ENCODE results near the gene CD276. TPM values are rescaled to one million over a fixed set of nuclear protein-coding genes. Genes with fewer than 3 reads are reported as not detected.

The CD276 gene
- total and polyA plus RNA-seq, 12 donors = 53.4 to 147 (median 84.1) TPM

DNA sequence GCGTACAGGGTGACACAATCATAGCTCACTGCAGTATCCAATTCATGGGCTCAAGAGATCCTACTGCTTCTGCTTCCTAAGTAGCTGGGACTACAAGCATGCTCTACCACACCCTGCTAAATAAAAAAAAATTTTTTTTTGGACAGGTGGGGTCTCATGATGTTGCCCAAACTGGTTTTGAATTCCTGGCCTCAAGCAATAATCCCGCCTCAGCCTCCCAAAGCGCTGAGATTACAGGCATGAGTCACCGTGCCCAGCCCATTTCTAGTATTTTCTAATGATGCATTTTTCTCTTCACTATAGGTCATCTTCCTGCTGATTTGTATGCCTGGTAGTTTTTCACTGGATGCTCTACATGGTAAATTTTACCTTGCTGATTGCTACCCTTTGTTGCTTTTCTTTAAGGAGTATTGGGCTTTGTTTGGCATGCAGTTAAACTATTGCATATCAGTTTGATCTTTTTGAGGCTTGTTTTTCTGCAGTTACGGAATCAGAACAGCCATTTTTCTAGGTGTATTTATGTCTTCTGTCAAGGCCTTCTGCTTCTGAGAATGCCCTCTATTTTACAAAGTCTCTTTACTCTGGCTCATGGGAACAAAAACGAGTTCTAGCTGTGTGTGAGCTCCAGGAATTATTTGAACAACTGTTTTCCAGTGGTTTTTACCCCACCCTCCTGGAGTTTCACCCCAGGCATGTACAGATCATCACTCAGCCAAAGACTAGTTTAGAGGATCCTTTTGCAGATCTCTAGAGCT, 36.7 kb upstream of the CD276 start:
- no peaks in the 10 kb centered on the region for H3K9me3 ChIP-seq (replicated peaks in 1 of 3)
- H3K4me3 ChIP-seq = no peak overlapping the region
- no peak for TF ChIP-seq POLR2A (IDR thresholded peaks at IDR 0.05)
- TF ChIP-seq, protein P1, sequence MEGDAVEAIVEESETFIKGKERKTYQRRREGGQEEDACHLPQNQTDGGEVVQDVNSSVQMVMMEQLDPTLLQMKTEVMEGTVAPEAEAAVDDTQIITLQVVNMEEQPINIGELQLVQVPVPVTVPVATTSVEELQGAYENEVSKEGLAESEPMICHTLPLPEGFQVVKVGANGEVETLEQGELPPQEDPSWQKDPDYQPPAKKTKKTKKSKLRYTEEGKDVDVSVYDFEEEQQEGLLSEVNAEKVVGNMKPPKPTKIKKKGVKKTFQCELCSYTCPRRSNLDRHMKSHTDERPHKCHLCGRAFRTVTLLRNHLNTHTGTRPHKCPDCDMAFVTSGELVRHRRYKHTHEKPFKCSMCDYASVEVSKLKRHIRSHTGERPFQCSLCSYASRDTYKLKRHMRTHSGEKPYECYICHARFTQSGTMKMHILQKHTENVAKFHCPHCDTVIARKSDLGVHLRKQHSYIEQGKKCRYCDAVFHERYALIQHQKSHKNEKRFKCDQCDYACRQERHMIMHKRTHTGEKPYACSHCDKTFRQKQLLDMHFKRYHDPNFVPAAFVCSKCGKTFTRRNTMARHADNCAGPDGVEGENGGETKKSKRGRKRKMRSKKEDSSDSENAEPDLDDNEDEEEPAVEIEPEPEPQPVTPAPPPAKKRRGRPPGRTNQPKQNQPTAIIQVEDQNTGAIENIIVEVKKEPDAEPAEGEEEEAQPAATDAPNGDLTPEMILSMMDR (IDR thresholded peaks at IDR 0.05) = no peak
- H3K27ac ChIP-seq = no peak overlapping the region
- H3K4me1 ChIP-seq (replicated peaks in 1 of 2) = no peaks in the 10 kb centered on the region
- no peak for DNase-seq
- WGBS, 4 donors = 57 to 65% (median 59%) methylated on average over 6 of the region's 6 CpGs
- H3K36me3 ChIP-seq (replicated peaks in 1 of 2) = no peaks in the 10 kb centered on the region
- no peaks in the 10 kb centered on the region for H3K27me3 ChIP-seq
- intact Hi-C loops (cut with DNase I) = no loop called here

GRCh38 chr15:73648014-73648295, 36.2 kb upstream of the CD276 start:
- Histone ChIP-seq H3K27me3 (no peaks in the 10 kb centered on the region), H3K27ac (no peak overlapping the region), H3K4me3 (no peak overlapping the region), H3K9me3 (replicated peaks in 1 of 3) (no peaks in the 10 kb centered on the region), H3K36me3 (replicated peaks in 1 of 2) (no peaks in the 10 kb centered on the region), H3K4me1 (replicated peaks in 1 of 2) (no peaks in the 10 kb centered on the region)
- WGBS, 4 donors = 83 to 97% (median 95%) methylated on average over 2 of the region's 2 CpGs
- TF ChIP-seq POLR2A (IDR thresholded peaks at IDR 0.05) = no peak
- TF ChIP-seq, protein P1 (IDR thresholded peaks at IDR 0.05) = no peak
- intact Hi-C loops (cut with DNase I) = no loop called here
- no peak for DNase-seq

GRCh38 chr15:73650416-73651126, 33.6 kb upstream of the CD276 start:
- intact Hi-C loops (cut with DNase I) = no loop called here
- TF ChIP-seq, protein P1 (IDR thresholded peaks at IDR 0.05) = no peak
- no peak for TF ChIP-seq POLR2A (IDR thresholded peaks at IDR 0.05)
- no peak overlapping the region for H3K27ac ChIP-seq

GRCh38 chr15:73654659-73655058, 29.5 kb upstream of the CD276 start:
- 54 to 65% (median 60%) methylated on average over 3 of the region's 3 CpGs for WGBS, 4 donors
- Histone ChIP-seq H3K36me3 (replicated peaks in 1 of 2) (no peaks in the 10 kb centered on the region), H3K9me3 (replicated peaks in 1 of 3) (no peaks in the 10 kb centered on the region), H3K4me3 (no peak overlapping the region), H3K27ac (no peak overlapping the region), H3K27me3 (no peaks in the 10 kb centered on the region), H3K4me1 (replicated peaks in 1 of 2) (peaks cover 0 to 4% of the 10 kb centered on the region in 2 donors)
- intact Hi-C loops (cut with DNase I) = no loop called here
- TF ChIP-seq POLR2A (IDR thresholded peaks at IDR 0.05) = no peak
- TF ChIP-seq, protein P1 (IDR thresholded peaks at IDR 0.05) = no peak
- DNase-seq = no peak

More at GRCh38 chr15:73650416-73651126, 33.6 kb upstream of the CD276 start:
- DNase-seq = no peak
- Histone ChIP-seq H3K9me3 (replicated peaks in 1 of 3) (no peaks in the 10 kb centered on the region), H3K4me1 (replicated peaks in 1 of 2) (no peaks in the 10 kb centered on the region), H3K36me3 (replicated peaks in 1 of 2) (no peaks in the 10 kb centered on the region), H3K27me3 (no peaks in the 10 kb centered on the region), H3K4me3 (no peak overlapping the region)
- WGBS, 4 donors = 69 to 77% (median 73%) methylated on average over 3 of the region's 3 CpGs
